WERI-Rb-1 (cell line): Measurements from ENCODE around the gene LRRC3.

Experiments used
- DNase-seq: peaks from one replicate; pipeline ENCODE4 v3.0.0-alpha.2; 2020
- H3K27ac ChIP-seq: fragments of 250-450 bp; sonication (Bioruptor Pico); 2 replicates; pipeline ENCODE4 v1.5.1; 2020; ENCODE audit warnings: mild to moderate bottlenecking, moderate library complexity
- H3K27me3 ChIP-seq: fragments of 250-450 bp; sonication (Bioruptor Pico); 2 replicates; pipeline ENCODE4 v1.5.1; 2021; ENCODE audit warnings: mild to moderate bottlenecking, low read depth, moderate library complexity; ENCODE audit not compliant: insufficient read depth, severe bottlenecking
- H3K36me3 ChIP-seq: fragments of 250-450 bp; sonication (Bioruptor Pico); 2 replicates; pipeline ENCODE4 v1.5.1; 2020; ENCODE audit warnings: mild to moderate bottlenecking, moderate library complexity
- H3K4me3 ChIP-seq: 2 replicates; pipeline ENCODE4 v1.5.1; 2011; ENCODE audit warnings: low read depth, mild to moderate bottlenecking, control low read depth, low read length
- H3K9me3 ChIP-seq: fragments of 250-450 bp; sonication (Bioruptor Pico); 2 replicates; pipeline ENCODE4 v1.5.1; 2021; ENCODE audit warnings: mild to moderate bottlenecking, moderate library complexity; ENCODE audit not compliant: severe bottlenecking
- TF ChIP-seq, protein P1 (sequence below): IDR thresholded peaks from 2 replicates; pipeline ENCODE4 v1.5.1; 2011; ENCODE audit warnings: low read depth, mild to moderate bottlenecking, control low read depth, inconsistent platforms, low read length

The LRRC3 gene

DNA sequence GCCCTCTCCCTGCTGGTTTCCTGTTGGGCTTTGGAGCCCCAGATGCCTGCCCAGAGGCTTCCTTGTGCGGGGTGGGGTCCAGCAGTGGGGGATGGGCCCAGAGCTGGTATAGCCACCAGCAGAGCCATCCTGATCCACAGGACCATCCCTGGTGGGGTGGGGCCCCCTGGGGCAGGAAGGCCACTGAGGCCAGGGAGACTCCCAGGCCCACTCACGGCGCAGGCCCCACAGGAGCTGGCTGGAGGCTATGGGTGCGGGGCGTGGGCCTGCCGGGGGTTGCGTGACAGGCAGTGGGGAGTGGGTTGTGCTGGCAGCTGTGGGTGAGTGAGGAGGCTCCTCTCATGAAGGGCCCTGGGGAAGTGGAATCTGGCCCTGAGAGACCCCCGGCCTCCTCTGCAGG, 5.7 kb downstream of the LRRC3 start:
- Histone ChIP-seq H3K9me3 (no peaks in the 10 kb centered on the region), H3K36me3 (peaks cover 7% of the 10 kb centered on the region), H3K27me3 (no peaks in the 10 kb centered on the region), H3K27ac (no peak overlapping the region), H3K4me3 (no peak overlapping the region)
- TF ChIP-seq, protein P1, sequence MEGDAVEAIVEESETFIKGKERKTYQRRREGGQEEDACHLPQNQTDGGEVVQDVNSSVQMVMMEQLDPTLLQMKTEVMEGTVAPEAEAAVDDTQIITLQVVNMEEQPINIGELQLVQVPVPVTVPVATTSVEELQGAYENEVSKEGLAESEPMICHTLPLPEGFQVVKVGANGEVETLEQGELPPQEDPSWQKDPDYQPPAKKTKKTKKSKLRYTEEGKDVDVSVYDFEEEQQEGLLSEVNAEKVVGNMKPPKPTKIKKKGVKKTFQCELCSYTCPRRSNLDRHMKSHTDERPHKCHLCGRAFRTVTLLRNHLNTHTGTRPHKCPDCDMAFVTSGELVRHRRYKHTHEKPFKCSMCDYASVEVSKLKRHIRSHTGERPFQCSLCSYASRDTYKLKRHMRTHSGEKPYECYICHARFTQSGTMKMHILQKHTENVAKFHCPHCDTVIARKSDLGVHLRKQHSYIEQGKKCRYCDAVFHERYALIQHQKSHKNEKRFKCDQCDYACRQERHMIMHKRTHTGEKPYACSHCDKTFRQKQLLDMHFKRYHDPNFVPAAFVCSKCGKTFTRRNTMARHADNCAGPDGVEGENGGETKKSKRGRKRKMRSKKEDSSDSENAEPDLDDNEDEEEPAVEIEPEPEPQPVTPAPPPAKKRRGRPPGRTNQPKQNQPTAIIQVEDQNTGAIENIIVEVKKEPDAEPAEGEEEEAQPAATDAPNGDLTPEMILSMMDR, result no peak
- DNase-seq, result no peak

DNA sequence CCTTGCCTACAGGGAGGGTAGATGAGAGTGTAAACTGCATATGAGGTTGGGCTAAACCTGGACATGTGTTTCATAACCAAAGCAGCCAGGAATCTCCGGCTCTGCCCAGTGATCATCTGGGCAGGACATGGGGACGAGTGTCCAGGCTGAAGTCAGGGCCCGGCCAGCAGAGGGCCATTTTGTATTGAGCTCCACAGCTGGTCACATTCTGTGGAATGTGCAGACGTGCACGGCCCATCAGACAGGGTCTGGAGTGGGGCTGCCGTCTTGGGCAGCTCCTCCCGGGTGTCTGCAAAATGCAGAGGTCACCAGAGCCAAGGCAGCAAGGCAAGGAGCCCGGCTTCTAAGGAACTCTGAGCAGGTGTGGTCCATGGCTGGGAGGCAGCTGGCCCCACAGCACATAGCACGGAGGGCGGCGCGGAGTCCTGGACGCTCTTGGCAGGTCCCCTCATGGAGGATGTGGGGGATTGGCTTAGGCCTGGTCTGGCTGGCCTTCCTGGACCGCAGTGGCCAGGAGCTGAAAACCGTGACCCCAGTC, 6.2 kb downstream of the LRRC3 start:
- H3K9me3 ChIP-seq, result no peaks in the 10 kb centered on the region
- H3K27me3 ChIP-seq, result no peaks in the 10 kb centered on the region
- H3K36me3 ChIP-seq, result peaks cover 7% of the 10 kb centered on the region
- TF ChIP-seq, protein P1, result peak; percentile 65
- H3K4me3 ChIP-seq, result no peak overlapping the region
- peak; percentile 56 for DNase-seq
- no peak overlapping the region for H3K27ac ChIP-seq

DNA sequence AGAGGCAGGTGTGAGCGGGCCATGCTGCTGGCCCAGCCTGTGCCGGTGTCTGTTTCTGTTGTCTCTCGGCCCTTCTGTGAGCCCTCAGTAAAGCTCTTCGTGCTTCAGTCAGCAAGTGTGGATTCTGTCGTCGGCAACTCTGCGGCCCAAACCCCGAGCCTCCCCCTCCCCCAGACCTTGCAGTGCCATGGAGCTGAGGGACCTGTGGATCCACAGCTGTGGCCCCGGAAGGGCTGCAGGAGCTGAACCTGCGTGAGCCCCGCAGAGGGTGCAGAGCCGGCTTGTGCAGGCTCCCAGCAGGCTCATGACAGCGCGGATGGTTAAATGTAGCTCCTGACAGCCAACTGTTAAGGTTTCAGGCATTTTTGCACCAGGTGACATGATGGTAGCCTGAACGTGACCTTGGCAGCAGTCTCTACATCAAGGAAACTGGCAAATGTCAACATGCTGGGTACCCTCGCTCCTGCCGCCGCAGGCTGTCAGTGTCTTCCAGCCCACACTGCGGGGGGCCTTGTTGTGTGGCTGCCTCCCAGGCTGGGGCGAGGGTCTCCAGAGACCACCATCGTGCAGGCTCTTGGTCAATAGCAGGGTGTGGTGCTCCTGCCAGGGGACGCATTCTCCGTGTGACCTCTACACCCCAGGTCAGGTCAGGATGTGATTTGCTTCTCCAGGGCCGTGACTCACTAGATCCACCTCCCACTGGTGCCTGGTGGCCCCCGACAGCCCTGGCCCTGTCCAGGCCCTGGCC, 7.0 kb downstream of the LRRC3 start:
- H3K4me3 ChIP-seq, result no peak overlapping the region
- TF ChIP-seq, protein P1, result no peak
- H3K36me3 ChIP-seq, result peaks cover 2% of the 10 kb centered on the region
- H3K27ac ChIP-seq, result no peak overlapping the region
- no peak for DNase-seq
- H3K27me3 ChIP-seq, result no peaks in the 10 kb centered on the region
- no peaks in the 10 kb centered on the region for H3K9me3 ChIP-seq

DNA sequence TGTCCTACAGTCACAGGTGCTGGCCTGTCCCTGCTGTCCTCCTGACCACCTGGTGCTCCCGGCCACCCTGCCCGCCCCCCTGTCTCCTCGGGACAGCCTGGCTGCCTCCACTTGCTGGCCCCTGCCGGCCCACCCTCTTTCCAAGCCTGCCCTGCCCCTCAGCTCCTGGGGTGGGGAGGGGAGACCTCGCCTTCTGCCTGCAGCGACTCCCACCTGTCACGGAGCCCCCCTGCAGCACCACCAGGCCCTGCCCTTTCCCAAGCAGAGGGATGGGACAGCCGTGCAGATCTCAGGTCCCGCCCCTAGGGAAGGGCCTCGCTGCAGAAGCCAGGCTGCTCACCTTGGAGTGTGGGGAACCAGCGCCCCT, 7.5 kb downstream of the LRRC3 start:
- TF ChIP-seq, protein P1, result no peak
- Histone ChIP-seq H3K27me3 (no peaks in the 10 kb centered on the region), H3K9me3 (no peaks in the 10 kb centered on the region), H3K27ac (no peak overlapping the region), H3K4me3 (no peak overlapping the region), H3K36me3 (no peaks in the 10 kb centered on the region; the same call in 1 of the 2 replicates)
- no peak for DNase-seq

DNA sequence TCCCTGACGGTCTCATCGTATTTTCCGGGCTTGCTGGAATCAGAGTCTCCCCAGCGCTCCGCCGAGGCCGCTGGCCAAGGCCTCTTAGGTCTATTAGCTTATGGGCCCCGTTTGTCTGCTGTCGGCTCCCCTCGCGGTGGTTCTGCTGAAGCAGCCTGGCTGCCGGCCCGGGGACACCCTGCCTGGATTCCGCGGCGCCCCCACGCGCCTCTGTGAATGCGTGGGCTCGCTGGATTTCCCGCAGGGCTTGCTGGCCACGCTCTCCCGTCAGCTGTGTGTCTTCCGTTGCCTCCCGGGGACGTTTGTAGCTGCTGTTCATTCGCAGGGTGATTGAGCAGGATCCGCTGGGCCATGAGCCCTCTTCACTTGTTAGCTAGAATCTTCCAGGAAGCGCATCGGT, 8.4 kb downstream of the LRRC3 start:
- Histone ChIP-seq H3K9me3 (no peaks in the 10 kb centered on the region), H3K4me3 (no peak overlapping the region), H3K27me3 (no peaks in the 10 kb centered on the region), H3K36me3 (no peaks in the 10 kb centered on the region), H3K27ac (no peak overlapping the region)
- no peak for DNase-seq
- TF ChIP-seq, protein P1, result no peak

DNA sequence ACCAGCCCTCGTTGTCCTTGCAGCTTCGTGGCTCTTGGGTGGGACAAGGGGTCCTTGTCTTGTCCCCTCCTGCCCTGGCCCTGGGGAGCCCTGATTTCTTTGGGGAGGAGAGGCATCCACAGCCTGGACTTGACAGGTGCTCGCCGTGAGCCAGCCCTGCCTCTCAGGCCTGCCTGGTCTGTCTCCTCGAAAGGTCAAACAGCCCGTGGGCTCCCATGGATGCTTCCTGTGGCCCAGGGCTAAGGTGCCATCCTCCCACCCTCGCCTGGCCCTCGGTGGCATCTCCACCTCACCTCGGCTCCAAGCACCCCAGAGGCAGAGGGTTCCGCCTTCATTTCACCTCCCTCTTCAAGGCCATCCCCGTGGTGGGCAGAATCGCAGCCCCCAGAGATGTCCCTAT, 9.0 kb downstream of the LRRC3 start:
- TF ChIP-seq, protein P1, result no peak
- H3K4me3 ChIP-seq, result no peak overlapping the region
- H3K9me3 ChIP-seq, result no peaks in the 10 kb centered on the region
- no peaks in the 10 kb centered on the region for H3K27me3 ChIP-seq
- H3K27ac ChIP-seq, result no peak overlapping the region
- no peak for DNase-seq
- no peaks in the 10 kb centered on the region for H3K36me3 ChIP-seq
